ENCODE results near the gene PBRM1. TPM values are rescaled to one million over a fixed set of nuclear protein-coding genes. Genes with fewer than 3 reads are reported as not detected.

The PBRM1 gene
- polyA plus RNA-seq, 1 donor (not counting 4 experiments of a cell fraction or from before 2014, with no cell fraction given) = 26.0 TPM

DNA sequence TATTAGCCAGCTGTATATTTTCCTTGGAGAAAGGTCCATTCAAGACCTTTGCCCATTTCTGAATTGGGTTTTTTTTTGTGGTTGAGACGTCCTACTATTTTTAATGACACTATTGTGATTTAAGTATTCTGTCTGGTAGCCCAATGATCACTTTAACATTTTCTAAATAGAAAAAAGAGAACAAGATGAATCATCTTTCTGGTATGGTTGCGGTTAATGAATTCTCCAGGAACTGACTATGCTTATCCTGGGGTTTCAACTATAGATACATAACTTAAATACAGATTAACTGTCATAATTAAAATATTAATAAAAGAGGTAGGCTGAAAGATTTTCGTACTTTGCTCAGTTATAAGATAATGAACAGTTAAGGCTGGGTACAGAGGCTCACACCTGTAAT is 51.9 kb downstream of the PBRM1 start:
- Histone ChIP-seq H3K9me3 (ENCODE audit: control insufficient read depth, low read depth, low read length) (no peaks in the 10 kb centered on the region), H2AFZ (ENCODE audit: control insufficient read depth, low read length) (no peak overlapping the region), H3K9me1 (ENCODE audit: control insufficient read depth, extremely low read depth, insufficient read depth, low read length) (no peaks in the 10 kb centered on the region), H3K79me2 (ENCODE audit: control insufficient read depth, insufficient read depth, low read length) (no peaks in the 10 kb centered on the region), H3K4me3 (ENCODE audit: control insufficient read depth in 2 of 3, extremely low read depth in 1 of 3, insufficient read depth in 2 of 3, low read depth in 1 of 3, low read length in 3 of 3) (no peak overlapping the region), H3K4me1 (ENCODE audit: control insufficient read depth, extremely low read depth, insufficient read depth, low read length) (peaks cover 6% of the 10 kb centered on the region), H3K27ac (ENCODE audit: control insufficient read depth, insufficient read depth, low read length) (no peak overlapping the region), H3K9ac (ENCODE audit: control insufficient read depth, extremely low read depth, insufficient read depth, low read length) (no peak overlapping the region), H3K36me3 (ENCODE audit: control insufficient read depth in 2 of 2, extremely low read depth in 1 of 2, insufficient read depth in 2 of 2, low read length in 2 of 2) (peaks cover 6 to 15% of the 10 kb centered on the region in 2 experiments), H3K4me2 (ENCODE audit: control insufficient read depth, extremely low read depth, insufficient read depth, low read depth, low read length) (no peak overlapping the region), H3K27me3 (ENCODE audit: control insufficient read depth, extremely low read depth, insufficient read depth, low read length) (no peaks in the 10 kb centered on the region), H4K20me1 (ENCODE audit: control insufficient read depth, extremely low read depth, insufficient read depth, low read length) (no peaks in the 10 kb centered on the region)
- dilution Hi-C loops (cut with MboI; ENCODE audit: extremely low pct_ligation_motif_present, low sequenced_read_pairs) = no loop called here
- DNase-seq (ENCODE audit: low read depth, low spot score) = no peak
- TF ChIP-seq EZH2 (IDR thresholded peaks at IDR 0.05; ENCODE audit: low read length) = no peak
- TF ChIP-seq, protein P1, sequence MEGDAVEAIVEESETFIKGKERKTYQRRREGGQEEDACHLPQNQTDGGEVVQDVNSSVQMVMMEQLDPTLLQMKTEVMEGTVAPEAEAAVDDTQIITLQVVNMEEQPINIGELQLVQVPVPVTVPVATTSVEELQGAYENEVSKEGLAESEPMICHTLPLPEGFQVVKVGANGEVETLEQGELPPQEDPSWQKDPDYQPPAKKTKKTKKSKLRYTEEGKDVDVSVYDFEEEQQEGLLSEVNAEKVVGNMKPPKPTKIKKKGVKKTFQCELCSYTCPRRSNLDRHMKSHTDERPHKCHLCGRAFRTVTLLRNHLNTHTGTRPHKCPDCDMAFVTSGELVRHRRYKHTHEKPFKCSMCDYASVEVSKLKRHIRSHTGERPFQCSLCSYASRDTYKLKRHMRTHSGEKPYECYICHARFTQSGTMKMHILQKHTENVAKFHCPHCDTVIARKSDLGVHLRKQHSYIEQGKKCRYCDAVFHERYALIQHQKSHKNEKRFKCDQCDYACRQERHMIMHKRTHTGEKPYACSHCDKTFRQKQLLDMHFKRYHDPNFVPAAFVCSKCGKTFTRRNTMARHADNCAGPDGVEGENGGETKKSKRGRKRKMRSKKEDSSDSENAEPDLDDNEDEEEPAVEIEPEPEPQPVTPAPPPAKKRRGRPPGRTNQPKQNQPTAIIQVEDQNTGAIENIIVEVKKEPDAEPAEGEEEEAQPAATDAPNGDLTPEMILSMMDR (optimal IDR thresholded peaks at IDR 0.05 in 1 of 3, IDR thresholded peaks at IDR 0.05 in 1 of 3, conservative IDR thresholded peaks at IDR 0.05 in 1 of 3; ENCODE audit: extremely low read depth in 1 of 3, insufficient read depth in 2 of 3, low read length in 3 of 3) = no peak
- no peak for FAIRE-seq

DNA sequence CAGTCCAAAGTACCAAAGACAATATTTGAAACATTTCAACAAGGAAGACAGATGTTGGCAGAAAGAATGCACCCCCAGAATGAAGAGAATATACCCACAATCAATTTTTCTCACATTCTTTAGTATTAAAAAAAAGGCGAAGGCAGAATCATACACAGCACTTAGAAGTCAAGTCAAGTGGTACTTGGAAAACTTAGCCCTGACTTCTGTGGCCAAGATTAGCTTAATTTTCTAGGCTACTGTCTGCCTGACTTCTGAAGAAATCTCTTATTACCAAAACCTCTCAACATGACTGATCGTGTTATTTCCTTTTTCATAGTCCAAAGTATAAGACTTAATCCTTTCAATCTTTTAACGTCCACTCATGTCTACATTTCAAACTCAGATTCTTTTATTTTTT is 60.7 kb downstream of the PBRM1 start:
- Histone ChIP-seq H3K27me3 (ENCODE audit: control insufficient read depth, extremely low read depth, insufficient read depth, low read length) (no peaks in the 10 kb centered on the region), H3K9ac (ENCODE audit: control insufficient read depth, extremely low read depth, insufficient read depth, low read length) (no peak overlapping the region), H3K9me3 (ENCODE audit: control insufficient read depth, low read depth, low read length) (no peaks in the 10 kb centered on the region), H2AFZ (ENCODE audit: control insufficient read depth, low read length) (no peak overlapping the region), H3K36me3 (ENCODE audit: control insufficient read depth in 2 of 2, extremely low read depth in 1 of 2, insufficient read depth in 2 of 2, low read length in 2 of 2) (peaks cover 0 to 11% of the 10 kb centered on the region in 2 experiments), H3K4me1 (ENCODE audit: control insufficient read depth, extremely low read depth, insufficient read depth, low read length) (no peaks in the 10 kb centered on the region), H3K4me2 (ENCODE audit: control insufficient read depth, extremely low read depth, insufficient read depth, low read depth, low read length) (no peak overlapping the region), H3K4me3 (ENCODE audit: control insufficient read depth in 2 of 3, extremely low read depth in 1 of 3, insufficient read depth in 2 of 3, low read depth in 1 of 3, low read length in 3 of 3) (no peak overlapping the region), H3K79me2 (ENCODE audit: control insufficient read depth, insufficient read depth, low read length) (no peaks in the 10 kb centered on the region), H4K20me1 (ENCODE audit: control insufficient read depth, extremely low read depth, insufficient read depth, low read length) (no peaks in the 10 kb centered on the region), H3K9me1 (ENCODE audit: control insufficient read depth, extremely low read depth, insufficient read depth, low read length) (no peaks in the 10 kb centered on the region), H3K27ac (ENCODE audit: control insufficient read depth, insufficient read depth, low read length) (no peak overlapping the region)
- no peak for DNase-seq (ENCODE audit: low read depth, low spot score)
- dilution Hi-C loops (cut with MboI; ENCODE audit: extremely low pct_ligation_motif_present, low sequenced_read_pairs) = no loop called here
- TF ChIP-seq, protein P1 (optimal IDR thresholded peaks at IDR 0.05 in 1 of 3, IDR thresholded peaks at IDR 0.05 in 1 of 3, conservative IDR thresholded peaks at IDR 0.05 in 1 of 3; ENCODE audit: extremely low read depth in 1 of 3, insufficient read depth in 2 of 3, low read length in 3 of 3) = no peak
- TF ChIP-seq EZH2 (IDR thresholded peaks at IDR 0.05; ENCODE audit: low read length) = no peak
- no peak for FAIRE-seq

Data from keratinocyte (primary cell).